GM19397 (cell line): ENCODE data around the gene PC.

Experiments
- ATAC-seq: cut with Tn5 transposase; IDR thresholded peaks from one replicate; pipeline ENCODE4 v1.9.1; 2021; ENCODE audit warnings: mild to moderate bottlenecking, moderate library complexity; ENCODE audit not compliant: unreplicated experiment

The PC gene

GRCh38 chr11:66885950-66886440 is 72.2 kb downstream of the PC start:
- no peak for ATAC-seq

- ATAC-seq, result no peak
These were observed 72.7 kb downstream of the PC start for GRCh38 chr11:66885469-66885868.

- ATAC-seq, result no peak
These were observed 73.7 kb downstream of the PC start for GRCh38 chr11:66884443-66884842.

GRCh38 chr11:66883016-66883965 is 74.9 kb downstream of the PC start:
- no peak for ATAC-seq

GRCh38 chr11:66882561-66883015 is 75.6 kb downstream of the PC start:
- ATAC-seq, result no peak

GRCh38 chr11:66881927-66882452 is 76.2 kb downstream of the PC start:
- no peak for ATAC-seq

GRCh38 chr11:66881451-66881835 is 76.7 kb downstream of the PC start:
- ATAC-seq, result no peak

- no peak for ATAC-seq
These were observed 77.4 kb downstream of the PC start for GRCh38 chr11:66880496-66881450.

GRCh38 chr11:66879999-66880398 is 78.2 kb downstream of the PC start:
- ATAC-seq, result no peak

- ATAC-seq, result no peak
These were observed 78.6 kb downstream of the PC start for GRCh38 chr11:66879583-66879982.

GRCh38 chr11:66879000-66879399 is 79.2 kb downstream of the PC start:
- no peak for ATAC-seq

- ATAC-seq, result no peak
These were observed 79.7 kb downstream of the PC start for GRCh38 chr11:66878474-66878873.

GRCh38 chr11:66877588-66878385 is 80.4 kb downstream of the PC start:
- no peak for ATAC-seq

- ATAC-seq, result no peak
These were observed 82.8 kb downstream of the PC start for GRCh38 chr11:66875378-66875777.

GRCh38 chr11:66874232-66874631 is 84.0 kb downstream of the PC start:
- no peak for ATAC-seq

- no peak for ATAC-seq
These were observed 86.7 kb downstream of the PC start for GRCh38 chr11:66871521-66871901.

GRCh38 chr11:66870616-66871520 is 87.3 kb downstream of the PC start:
- no peak for ATAC-seq

GRCh38 chr11:66870131-66870530 is 88.1 kb downstream of the PC start:
- no peak for ATAC-seq

GRCh38 chr11:66869567-66869870 is 88.7 kb downstream of the PC start:
- no peak for ATAC-seq
